Thyroid gland (tissue), 4 donors: ENCODE results near the gene ENTPD8. TPM values are rescaled to one million over a fixed set of nuclear protein-coding genes. Genes with fewer than 3 reads are reported as not detected.
A peak's percentile ranks its signal among the peaks of the same experiment; 100 is the strongest.

ENCODE experiments used
- DNase-seq, 2 donors: peaks; one replicate each; pipeline ENCODE4 v3.0.0-alpha.2; 2019
- H3K27ac ChIP-seq, 3 donors: fragments of 200-600 bp; sonication (generic); 1 replicate in 2 of 3; 2 replicates in 1 of 3; pipeline ENCODE4 v1.5.1; 2016 to 2019; ENCODE audit warnings: mild to moderate bottlenecking in 1 of 3, moderate library complexity in 1 of 3
- H3K27me3 ChIP-seq: fragments of 200-600 bp; sonication (generic); one replicate; pipeline ENCODE4 v1.5.1; 2019
- H3K36me3 ChIP-seq, 2 donors: fragments of 200-600 bp; sonication (generic); one replicate each; pipeline ENCODE4 v1.5.1; 2016 to 2019
- H3K4me1 ChIP-seq, 2 donors: fragments of 200-600 bp; sonication (generic); one replicate each; pipeline ENCODE4 v1.5.1; 2017 to 2019
- H3K4me3 ChIP-seq, 3 donors: fragments of 200-600 bp; sonication (generic); replicated peaks in 1 of 3; 1 replicate in 2 of 3; 2 replicates in 1 of 3; pipeline ENCODE4 v1.5.1; 2016; ENCODE audit warnings: mild to moderate bottlenecking in 1 of 3
- H3K9me3 ChIP-seq: fragments of 200-600 bp; sonication (generic); one replicate; pipeline ENCODE4 v1.5.1; 2017
- CTCF ChIP-seq, 6 experiments: fragments of 200-600 bp in 3 of 6; fragments of 450-650 bp in 3 of 6; sonication (generic) in 3 of 6; IDR thresholded peaks; one replicate each; pipeline ENCODE4 v1.5.1; 2016 to 2019; ENCODE audit warnings: antibody characterized with exemption in 6 of 6, mild to moderate bottlenecking in 2 of 6, inconsistent platforms in 1 of 6, moderate library complexity in 1 of 6
- POLR2A ChIP-seq, 2 donors: fragments of 450-650 bp; IDR thresholded peaks; one replicate each; pipeline ENCODE4 v1.6.1; 2017; ENCODE audit warnings: antibody characterized with exemption in 2 of 2, mild to moderate bottlenecking in 2 of 2, moderate library complexity in 1 of 2
- WGBS, 2 donors: methylation state at CpG; one replicate each; pipeline ENCODE4 v1.1.5; 2017; 5-methylcytosine and 5-hydroxymethylcytosine counted together
- intact Hi-C: fragments of 100-400 bp; cut with DNase I; formaldehyde crosslinking; loops from one replicate; pipeline ENCODE4 v1.15.1; 2023
- total RNA-seq, 4 donors: library from RNA; depleted of rRNA; stranded (reverse); fragments of >200 nt; gene quantifications; one replicate each; pipeline ENCODE4 v1.2.3, GENCODE V29; 2016

Gene ENTPD8
- total RNA-seq, 4 donors from 2014 or later, result 0.29 to 0.78 TPM; not detected in 2

DNA sequence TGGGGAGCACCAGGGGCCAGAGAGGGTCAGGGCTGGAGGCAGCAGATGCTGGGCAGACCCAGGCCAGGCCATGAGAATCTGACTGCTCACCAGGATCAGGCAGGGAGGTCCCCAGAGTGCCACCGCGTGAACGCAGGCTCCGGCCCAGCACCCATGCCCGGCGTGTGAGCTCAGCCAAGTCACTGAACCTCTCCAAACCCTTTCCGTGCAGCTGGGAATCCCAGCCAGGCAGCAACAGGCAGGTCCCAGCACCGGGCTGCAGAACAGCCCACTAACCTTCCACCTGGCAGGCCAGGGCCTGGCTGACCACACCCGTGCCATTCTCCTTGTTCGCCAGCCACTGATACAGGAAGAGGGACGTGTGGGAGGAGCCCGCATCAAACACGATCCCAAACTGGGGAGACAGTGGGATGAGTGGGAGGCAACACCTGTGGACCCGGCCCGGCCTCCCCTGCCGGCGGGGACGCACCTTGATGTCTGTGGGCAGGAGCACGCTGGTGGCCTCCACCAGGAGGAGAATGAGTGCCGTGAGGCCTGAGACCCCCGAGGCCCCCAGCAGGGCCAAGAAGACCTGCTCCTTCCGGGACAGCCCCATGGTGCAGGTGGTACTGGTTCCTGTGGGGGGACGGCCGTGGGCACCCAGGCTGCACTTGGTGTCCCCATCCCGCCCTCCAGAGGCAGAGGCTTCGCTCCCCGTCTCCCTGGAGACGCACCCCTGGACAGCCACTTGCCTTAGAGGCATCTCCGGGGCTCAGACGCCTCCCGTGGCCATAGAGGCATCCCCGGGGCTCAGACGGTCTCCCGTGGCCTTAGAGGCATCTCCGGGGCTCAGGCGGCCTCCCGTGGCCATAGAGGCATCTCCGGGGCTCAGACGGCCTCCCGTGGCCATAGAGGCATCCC is 3.2 kb downstream of the ENTPD8 start:
- Histone ChIP-seq H3K9me3 (no peaks in the 10 kb centered on the region), H3K4me3 (no peak overlapping the region), H3K27me3 (no peaks in the 10 kb centered on the region), H3K36me3 (no peaks in the 10 kb centered on the region), H3K27ac (peak overlapping the region in 1 of 3 donors; percentile 24), H3K4me1 (peaks cover 5 to 34% of the 10 kb centered on the region in 2 donors)
- DNase-seq, result peak; percentile 54 to 69
- TF ChIP-seq POLR2A (IDR thresholded peaks at IDR 0.05) (no peak), CTCF (IDR thresholded peaks at IDR 0.05) (no peak)
- 55 to 86% methylated on average over 19 to 23 of the region's 40 CpGs for WGBS, 2 donors
- intact Hi-C loops, result no loop called here

DNA sequence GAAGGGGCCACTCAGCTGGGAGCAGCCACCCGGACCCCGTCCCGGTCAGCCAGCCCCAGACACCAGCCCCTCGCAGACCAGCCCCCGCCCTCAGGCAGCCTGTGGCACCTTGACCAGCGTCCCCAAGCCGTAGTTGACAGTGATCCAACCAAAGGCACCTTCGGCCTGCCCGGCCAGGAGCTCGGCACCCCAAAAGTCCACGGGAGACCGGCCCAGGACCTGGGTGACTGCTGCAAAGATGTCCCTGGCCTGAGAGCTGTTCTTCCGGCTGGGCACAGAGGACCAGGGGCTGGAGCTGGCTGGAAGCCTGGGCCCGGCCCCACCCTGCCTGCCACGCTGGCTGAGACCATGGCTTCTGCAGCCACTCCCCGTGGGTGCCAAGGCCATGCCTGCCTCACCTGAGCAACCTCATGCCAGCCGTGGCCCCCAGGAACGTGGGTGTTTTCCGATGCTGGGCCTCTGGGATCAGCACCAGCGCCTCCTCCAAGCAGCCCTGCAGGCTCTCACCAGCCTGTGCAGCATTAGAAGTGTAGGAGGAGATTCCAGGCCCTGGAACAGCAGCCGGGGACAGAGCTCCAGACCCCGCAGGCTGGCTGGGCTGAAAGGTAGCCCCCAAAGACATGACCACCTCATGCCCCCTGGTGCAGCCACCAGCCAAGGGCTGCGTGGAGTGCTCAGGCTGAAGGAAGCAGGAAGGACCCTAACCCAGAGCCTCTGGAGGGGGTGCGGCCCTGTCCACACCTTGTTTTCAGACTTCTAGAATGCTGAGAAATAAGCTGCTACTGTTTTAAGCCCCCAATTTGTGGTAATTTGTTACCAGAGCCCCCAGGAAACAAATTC is 4.2 kb downstream of the ENTPD8 start:
- DNase-seq, result no peak
- no peaks in the 10 kb centered on the region for H3K27me3 ChIP-seq
- no peaks in the 10 kb centered on the region for H3K9me3 ChIP-seq
- no peaks in the 10 kb centered on the region for H3K36me3 ChIP-seq
- WGBS, 2 donors, result 69 to 75% methylated on average over 5 to 15 of the region's 24 CpGs
- intact Hi-C loops, result no loop called here
- peaks cover 5 to 34% of the 10 kb centered on the region in 2 donors for H3K4me1 ChIP-seq
- peak overlapping the region in 1 of 3 donors; percentile 24 for H3K27ac ChIP-seq
- no peak overlapping the region for H3K4me3 ChIP-seq
- TF ChIP-seq CTCF (IDR thresholded peaks at IDR 0.05), result no peak
- no peak for TF ChIP-seq POLR2A (IDR thresholded peaks at IDR 0.05)

GRCh38 chr9:137435980-137436760 is 5.0 kb downstream of the ENTPD8 start:
- H3K27ac ChIP-seq, result peak overlapping the region in 1 of 3 donors; percentile 56
- H3K27me3 ChIP-seq, result no peaks in the 10 kb centered on the region

DNA sequence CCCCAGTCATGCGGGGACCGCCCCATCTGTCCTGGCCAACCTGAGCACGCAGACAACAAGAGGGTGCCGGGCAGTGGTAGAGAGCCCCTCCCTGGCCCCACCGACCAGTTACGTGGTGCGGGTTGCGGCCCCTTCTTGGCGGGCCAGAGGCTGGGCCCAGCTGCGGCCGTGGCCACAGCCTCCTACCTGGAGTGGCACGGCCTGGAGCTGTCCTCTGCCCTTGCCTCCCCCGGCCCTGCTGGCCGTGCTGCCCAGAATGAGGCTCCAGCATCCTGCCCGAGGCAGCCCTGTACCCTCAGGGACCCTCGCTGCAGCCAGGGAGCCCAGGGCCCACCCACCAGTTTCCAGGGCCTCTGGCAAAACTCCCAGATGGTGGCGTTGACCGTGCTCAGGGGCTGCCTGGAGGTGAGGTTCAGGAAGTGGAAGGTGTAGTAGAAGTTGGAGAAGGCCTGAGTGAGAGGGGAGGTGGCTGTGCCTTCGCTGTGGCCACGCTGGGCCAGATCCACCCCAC is 5.7 kb downstream of the ENTPD8 start:
- no peak for DNase-seq
- WGBS, 2 donors, result 56 to 64% methylated on average over 7 to 8 of the region's 20 CpGs
- TF ChIP-seq CTCF (IDR thresholded peaks at IDR 0.05) (no peak), POLR2A (IDR thresholded peaks at IDR 0.05) (no peak)
- Histone ChIP-seq H3K4me3 (no peak overlapping the region), H3K36me3 (no peaks in the 10 kb centered on the region), H3K4me1 (peaks cover 0 to 27% of the 10 kb centered on the region in 2 donors), H3K27ac (peak overlapping the region in 1 of 3 donors; percentile 56), H3K9me3 (no peaks in the 10 kb centered on the region), H3K27me3 (no peaks in the 10 kb centered on the region)
- intact Hi-C loops, result no loop called here

More at GRCh38 chr9:137435980-137436760, 5.0 kb downstream of the ENTPD8 start:
- Histone ChIP-seq H3K4me3 (no peak overlapping the region), H3K36me3 (no peaks in the 10 kb centered on the region), H3K4me1 (peaks cover 0 to 27% of the 10 kb centered on the region in 2 donors), H3K9me3 (no peaks in the 10 kb centered on the region)
- peak; percentile 74 to 85 for DNase-seq
- intact Hi-C loops, result no loop called here
- WGBS, 2 donors, result 65 to 74% methylated on average over 12 to 31 of the region's 42 CpGs
- TF ChIP-seq POLR2A (IDR thresholded peaks at IDR 0.05) (no peak), CTCF (IDR thresholded peaks at IDR 0.05) (no peak)
